Measurements from ENCODE around the gene MDFI. TPM values are rescaled to one million over a fixed set of nuclear protein-coding genes. Genes with fewer than 3 reads are reported as not detected.

The MDFI gene
- total RNA-seq, 2 experiments from 2014 or later, result not detected

GRCh38 chr6:41668968-41669367 is 30.7 kb downstream of the MDFI start:
- Histone ChIP-seq H3K79me2 (ENCODE audit: insufficient read depth, low read depth, low read length) (no peaks in the 10 kb centered on the region), H2AFZ (ENCODE audit: low read length) (no peak overlapping the region), H3K9me3 (ENCODE audit: low read length) (no peaks in the 10 kb centered on the region), H3K36me3 (ENCODE audit: insufficient read depth, low read length) (no peaks in the 10 kb centered on the region), H3K4me3 (ENCODE audit: low read depth, low read length, poor library complexity, severe bottlenecking) (no peak overlapping the region), H3K4me1 (ENCODE audit: insufficient read depth, low read length, poor library complexity, severe bottlenecking) (no peaks in the 10 kb centered on the region), H4K20me1 (ENCODE audit: insufficient read depth, low read length) (no peaks in the 10 kb centered on the region), H3K27ac (ENCODE audit: low read depth, low read length, poor library complexity, severe bottlenecking) (no peak overlapping the region), H3K9me2 (ENCODE audit: insufficient read depth, low read length) (no peaks in the 10 kb centered on the region), H3K4me2 (ENCODE audit: low read length) (no peak overlapping the region)
- TF ChIP-seq, protein P1, sequence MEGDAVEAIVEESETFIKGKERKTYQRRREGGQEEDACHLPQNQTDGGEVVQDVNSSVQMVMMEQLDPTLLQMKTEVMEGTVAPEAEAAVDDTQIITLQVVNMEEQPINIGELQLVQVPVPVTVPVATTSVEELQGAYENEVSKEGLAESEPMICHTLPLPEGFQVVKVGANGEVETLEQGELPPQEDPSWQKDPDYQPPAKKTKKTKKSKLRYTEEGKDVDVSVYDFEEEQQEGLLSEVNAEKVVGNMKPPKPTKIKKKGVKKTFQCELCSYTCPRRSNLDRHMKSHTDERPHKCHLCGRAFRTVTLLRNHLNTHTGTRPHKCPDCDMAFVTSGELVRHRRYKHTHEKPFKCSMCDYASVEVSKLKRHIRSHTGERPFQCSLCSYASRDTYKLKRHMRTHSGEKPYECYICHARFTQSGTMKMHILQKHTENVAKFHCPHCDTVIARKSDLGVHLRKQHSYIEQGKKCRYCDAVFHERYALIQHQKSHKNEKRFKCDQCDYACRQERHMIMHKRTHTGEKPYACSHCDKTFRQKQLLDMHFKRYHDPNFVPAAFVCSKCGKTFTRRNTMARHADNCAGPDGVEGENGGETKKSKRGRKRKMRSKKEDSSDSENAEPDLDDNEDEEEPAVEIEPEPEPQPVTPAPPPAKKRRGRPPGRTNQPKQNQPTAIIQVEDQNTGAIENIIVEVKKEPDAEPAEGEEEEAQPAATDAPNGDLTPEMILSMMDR (conservative IDR thresholded peaks at IDR 0.05; ENCODE audit: low read length), result no peak
- no peak for TF ChIP-seq EZH2phosphoT487 (IDR thresholded peaks at IDR 0.05; ENCODE audit: borderline replicate concordance, low read depth, low read length)
- ChIA-PET POLR2A (no interaction called here), CTCF (ENCODE audit: unreplicated experiment) (no interaction called here)
- DNase-seq (ENCODE audit: low spot score), result no peak
- intact Hi-C loops (cut with micrococcal nuclease; ENCODE audit: unreplicated experiment), result no loop called here
- no TSS peak for BruUV-seq (replicated peaks)

GRCh38 chr6:41670703-41671360 is 32.6 kb downstream of the MDFI start:
- Histone ChIP-seq H4K20me1 (ENCODE audit: insufficient read depth, low read length) (no peaks in the 10 kb centered on the region), H3K79me2 (ENCODE audit: insufficient read depth, low read depth, low read length) (no peaks in the 10 kb centered on the region), H3K36me3 (ENCODE audit: insufficient read depth, low read length) (no peaks in the 10 kb centered on the region), H3K9me3 (ENCODE audit: low read length) (no peaks in the 10 kb centered on the region), H3K9me2 (ENCODE audit: insufficient read depth, low read length) (no peaks in the 10 kb centered on the region), H3K4me2 (ENCODE audit: low read length) (no peak overlapping the region), H3K4me1 (ENCODE audit: insufficient read depth, low read length, poor library complexity, severe bottlenecking) (no peaks in the 10 kb centered on the region), H2AFZ (ENCODE audit: low read length) (no peak overlapping the region), H3K27ac (ENCODE audit: low read depth, low read length, poor library complexity, severe bottlenecking) (no peak overlapping the region), H3K4me3 (ENCODE audit: low read depth, low read length, poor library complexity, severe bottlenecking) (no peak overlapping the region)
- no peak for TF ChIP-seq EZH2phosphoT487 (IDR thresholded peaks at IDR 0.05; ENCODE audit: borderline replicate concordance, low read depth, low read length)
- TF ChIP-seq, protein P1 (conservative IDR thresholded peaks at IDR 0.05; ENCODE audit: low read length), result no peak
- POLR2A ChIA-PET, result no interaction called here
- no TSS peak for BruUV-seq (replicated peaks)
- no peak for DNase-seq (ENCODE audit: low spot score)
- intact Hi-C loops (cut with micrococcal nuclease; ENCODE audit: unreplicated experiment), result no loop called here
- CTCF ChIA-PET (ENCODE audit: unreplicated experiment), result no interaction called here

DNA sequence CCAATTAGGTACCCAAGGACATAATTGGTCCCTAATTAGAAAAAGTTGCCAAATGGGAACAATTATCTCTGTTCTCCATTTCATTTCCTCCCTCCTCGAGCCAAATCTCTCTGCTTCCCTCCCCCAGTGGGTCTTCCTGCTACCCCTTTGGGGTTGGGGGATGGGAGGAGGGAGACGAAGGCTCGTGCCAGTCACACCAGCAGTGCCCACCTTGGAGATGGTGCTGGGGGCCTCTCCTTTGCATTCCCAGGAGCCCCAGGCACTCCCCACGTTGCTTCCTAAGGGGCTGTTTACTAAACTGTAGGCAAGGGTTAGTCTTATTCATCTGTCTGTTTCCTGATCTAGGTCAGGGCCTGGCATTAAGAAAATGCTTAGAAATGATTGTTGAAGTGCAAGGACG is 33.1 kb downstream of the MDFI start:
- Histone ChIP-seq H3K4me1 (ENCODE audit: insufficient read depth, low read length, poor library complexity, severe bottlenecking) (no peaks in the 10 kb centered on the region), H3K4me3 (ENCODE audit: low read depth, low read length, poor library complexity, severe bottlenecking) (no peak overlapping the region), H4K20me1 (ENCODE audit: insufficient read depth, low read length) (no peaks in the 10 kb centered on the region), H2AFZ (ENCODE audit: low read length) (no peak overlapping the region), H3K9me3 (ENCODE audit: low read length) (no peaks in the 10 kb centered on the region), H3K79me2 (ENCODE audit: insufficient read depth, low read depth, low read length) (no peaks in the 10 kb centered on the region), H3K4me2 (ENCODE audit: low read length) (no peak overlapping the region), H3K36me3 (ENCODE audit: insufficient read depth, low read length) (no peaks in the 10 kb centered on the region), H3K27ac (ENCODE audit: low read depth, low read length, poor library complexity, severe bottlenecking) (no peak overlapping the region), H3K9me2 (ENCODE audit: insufficient read depth, low read length) (no peaks in the 10 kb centered on the region)
- intact Hi-C loops (cut with micrococcal nuclease; ENCODE audit: unreplicated experiment), result no loop called here
- ChIA-PET CTCF (ENCODE audit: unreplicated experiment) (no interaction called here), POLR2A (no interaction called here)
- DNase-seq (ENCODE audit: low spot score), result no peak
- no TSS peak for BruUV-seq (replicated peaks)
- TF ChIP-seq, protein P1 (conservative IDR thresholded peaks at IDR 0.05; ENCODE audit: low read length), result no peak
- TF ChIP-seq EZH2phosphoT487 (IDR thresholded peaks at IDR 0.05; ENCODE audit: borderline replicate concordance, low read depth, low read length), result no peak
